ENCODE measurements around the gene WDR45B.

Gene WDR45B

DNA sequence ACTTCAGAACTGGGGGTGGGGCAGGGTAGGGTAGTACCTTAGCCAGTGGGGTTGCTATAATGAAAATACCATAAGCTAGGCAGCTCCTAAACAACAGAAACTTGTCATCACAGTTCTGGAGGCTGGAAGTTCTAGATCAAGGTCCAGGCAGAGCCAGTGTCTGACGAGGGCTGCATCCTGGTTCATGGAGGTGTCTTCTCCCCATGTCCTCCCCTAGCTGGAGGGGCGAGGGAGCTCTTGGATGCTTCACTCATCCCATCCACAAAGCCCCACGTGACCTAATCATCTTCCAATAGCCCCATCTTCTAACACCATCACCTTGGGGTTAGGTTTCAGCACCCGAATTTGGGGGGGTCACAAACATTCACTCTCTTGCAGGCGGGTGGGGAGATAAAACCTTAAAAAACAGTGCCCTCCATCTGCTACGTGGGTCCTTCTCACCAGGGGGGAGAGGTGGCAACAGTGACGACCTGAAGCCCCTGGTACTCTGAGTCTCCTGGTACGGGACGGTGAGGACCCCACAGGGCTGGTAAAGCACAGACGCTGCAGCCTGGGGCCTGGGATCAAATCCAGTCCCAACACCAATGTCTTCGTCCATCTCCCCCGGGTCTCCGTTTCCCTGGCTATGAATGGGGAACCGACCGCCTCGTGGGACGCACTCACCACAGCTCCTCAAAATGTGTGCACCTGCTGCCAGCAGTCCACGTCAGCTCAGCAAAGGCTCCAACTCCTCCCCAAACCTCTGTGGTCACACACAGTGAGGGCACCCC, 27.4 kb upstream of the WDR45B start:
- DNase-seq: no peak

DNA sequence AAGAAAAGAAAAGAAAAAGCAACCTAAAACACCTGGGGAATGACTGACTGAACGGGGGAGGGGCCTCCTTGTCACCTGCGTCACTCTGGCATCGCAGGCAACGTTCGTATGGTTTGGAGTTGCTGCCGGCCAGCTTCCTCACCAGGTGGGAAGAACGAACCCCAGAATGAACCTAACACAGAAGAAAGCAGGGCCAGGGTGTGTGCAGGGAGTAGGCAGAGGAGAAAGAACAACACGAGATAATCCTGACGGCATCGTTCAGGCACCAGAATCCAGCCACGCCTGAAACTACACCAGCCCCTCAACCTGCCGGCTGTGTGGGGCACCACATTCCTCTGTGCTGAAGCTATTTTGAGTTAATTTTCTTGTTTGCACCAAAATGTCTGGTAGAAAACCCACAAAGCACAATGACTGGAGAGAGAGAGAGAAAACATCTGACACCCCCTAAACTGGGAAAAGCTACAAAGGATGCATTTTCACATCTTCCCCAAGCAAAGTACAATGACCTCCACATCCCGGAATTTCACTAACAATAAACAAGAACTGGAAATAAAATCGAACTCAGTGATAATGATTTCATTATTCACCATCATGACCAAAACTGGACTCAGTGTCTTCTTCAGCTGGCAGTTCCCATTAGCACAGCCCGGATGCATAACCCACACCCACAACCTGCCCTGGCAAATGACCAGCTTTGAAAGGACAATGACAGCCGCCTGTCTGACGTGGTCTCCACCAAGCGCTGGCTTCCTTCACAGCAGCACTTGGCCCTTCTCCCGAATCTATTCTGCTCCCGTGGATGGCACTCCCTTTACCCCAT, 26.6 kb upstream of the WDR45B start:
- DNase-seq: no peak

DNA sequence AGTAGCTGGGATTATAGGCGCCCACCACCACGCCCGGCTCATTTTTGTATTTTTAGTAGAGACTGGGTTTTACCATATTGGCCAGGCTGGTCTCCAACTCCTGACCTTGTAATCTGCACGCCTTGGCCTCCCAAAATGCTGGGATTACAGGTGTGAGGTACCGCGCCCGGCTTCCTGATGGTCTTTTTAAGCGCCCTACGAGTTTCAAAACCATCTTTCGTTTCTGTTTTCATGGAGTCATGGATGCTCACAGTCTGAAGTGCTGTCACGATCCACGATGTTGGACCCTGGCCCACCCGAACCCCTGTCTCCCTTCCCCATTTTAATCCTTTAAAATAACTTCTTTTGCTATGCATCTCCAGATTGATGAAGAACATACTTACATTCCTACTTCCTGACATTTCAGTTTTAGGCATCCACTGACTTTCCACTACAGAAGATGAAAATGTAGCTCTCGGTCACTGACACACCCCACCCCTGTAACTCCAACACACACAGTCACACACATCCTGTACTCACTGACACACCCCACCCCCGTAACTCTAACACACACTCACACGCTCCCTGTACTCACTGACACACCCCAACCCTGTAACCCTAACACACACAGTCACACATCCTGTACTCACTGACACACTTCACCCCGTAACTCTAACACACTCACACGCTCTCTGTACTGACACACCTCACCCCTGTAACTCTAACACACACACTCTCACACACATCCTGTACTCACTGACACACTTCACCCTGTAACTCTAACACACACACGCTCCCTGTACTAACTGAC, 22.6 kb upstream of the WDR45B start:
- DNase-seq: no peak

DNA sequence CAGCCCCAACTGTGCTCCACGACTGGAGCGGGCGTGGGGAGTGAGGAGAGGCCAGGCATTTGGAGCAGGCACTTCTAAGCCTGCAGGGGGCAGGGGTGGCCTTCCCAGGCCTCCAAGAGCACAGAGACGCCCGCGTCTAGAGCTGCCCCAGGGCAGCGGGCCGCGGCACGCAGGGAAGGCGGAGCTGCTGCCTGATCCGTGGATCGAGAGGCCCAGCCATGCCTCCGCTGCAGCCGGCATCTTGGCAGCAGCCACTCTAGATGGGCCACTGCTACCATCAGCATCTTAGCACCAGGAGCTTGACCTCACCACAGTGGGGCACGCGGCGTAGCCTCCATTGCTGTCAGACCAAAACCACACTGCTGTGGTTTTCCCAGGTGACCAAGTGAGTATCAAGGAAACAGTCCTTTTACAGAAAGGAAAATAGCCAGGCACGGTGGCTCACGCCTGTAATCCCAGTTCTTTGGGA, 20.4 kb upstream of the WDR45B start:
- peak; percentile 42 for DNase-seq

DNA sequence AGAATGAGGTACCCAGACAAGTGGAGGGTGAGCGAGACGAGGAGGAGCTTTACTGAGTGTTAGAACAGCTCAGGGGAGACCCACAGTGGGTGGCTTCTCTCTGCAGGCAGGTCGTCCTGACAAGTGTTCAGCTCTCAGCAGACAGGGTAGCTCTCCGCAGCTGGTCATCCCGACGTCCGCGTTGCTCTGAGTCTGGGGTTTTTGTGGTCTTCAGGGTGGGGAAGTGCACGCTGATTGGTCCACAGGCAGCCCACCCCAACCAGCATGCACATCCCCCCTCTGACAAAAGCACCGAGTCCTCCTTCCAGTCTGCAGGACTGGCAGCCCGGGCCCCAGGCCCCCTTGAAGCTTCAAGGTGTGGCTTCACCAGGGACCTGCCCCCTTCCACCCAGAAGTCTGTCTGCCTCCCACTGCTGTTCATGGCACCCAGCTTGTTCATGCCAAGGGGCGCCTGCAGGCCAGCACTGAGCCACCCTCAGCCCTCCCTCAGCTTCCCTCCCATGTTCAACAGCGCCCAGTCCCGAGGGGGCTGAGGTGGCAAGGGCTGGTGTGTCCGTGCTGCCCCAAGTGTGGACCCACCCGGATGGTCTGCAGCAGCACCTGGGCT, 19.9 kb upstream of the WDR45B start:
- DNase-seq: no peak

DNA sequence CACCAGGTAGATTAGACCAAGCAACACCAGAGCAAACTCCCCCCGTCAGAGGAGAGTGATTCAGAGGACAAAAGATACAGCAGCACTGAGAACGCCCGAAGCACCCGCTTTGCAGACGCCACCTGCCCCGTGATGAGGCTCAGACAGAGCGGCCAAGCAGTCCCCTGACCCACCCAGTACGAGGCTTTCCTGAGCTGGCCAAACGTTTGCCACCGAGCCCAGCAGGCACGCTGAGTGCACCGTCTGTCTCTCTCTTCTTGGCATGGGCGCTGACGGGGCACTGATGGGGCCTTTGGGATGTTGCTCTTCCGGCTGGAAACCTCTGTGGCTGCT, 19.4 kb upstream of the WDR45B start:
- DNase-seq: no peak

DNA sequence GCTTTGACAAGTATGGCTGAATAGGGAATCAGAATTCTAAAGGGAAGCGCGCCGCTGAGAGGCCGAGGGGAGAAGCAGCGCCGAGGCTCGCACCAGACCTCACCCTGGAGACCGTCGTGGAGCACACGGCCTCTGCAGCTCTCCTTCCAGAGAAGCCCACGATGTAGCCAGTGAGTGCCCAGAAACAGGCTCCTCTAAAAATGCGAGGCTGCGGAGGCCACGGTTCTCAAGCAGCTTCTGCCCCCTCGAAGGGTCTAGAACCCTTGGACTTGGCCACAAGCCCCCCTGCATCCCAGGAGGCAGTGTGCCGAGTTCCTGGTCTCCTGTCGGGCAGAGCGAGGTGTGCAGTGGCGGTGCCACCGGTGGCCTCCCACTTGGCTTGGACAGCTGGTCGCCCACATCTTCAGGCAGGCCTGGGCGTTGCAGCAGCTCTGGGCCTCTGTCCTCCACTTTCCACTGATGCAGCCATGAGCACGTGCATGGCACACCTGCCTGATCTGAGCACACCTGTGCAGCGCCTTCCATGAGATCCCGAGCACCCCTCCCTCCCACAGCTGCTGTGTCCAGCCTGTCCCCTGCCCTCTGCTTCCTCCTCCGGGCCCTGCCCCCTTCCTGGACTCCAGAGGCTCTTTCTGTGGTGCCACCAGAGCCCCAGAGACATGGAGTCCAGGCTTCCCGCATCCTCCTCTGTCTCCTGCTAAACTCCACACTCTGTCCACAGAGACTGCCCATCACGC, 18.9 kb upstream of the WDR45B start:
- DNase-seq: no peak

DNA sequence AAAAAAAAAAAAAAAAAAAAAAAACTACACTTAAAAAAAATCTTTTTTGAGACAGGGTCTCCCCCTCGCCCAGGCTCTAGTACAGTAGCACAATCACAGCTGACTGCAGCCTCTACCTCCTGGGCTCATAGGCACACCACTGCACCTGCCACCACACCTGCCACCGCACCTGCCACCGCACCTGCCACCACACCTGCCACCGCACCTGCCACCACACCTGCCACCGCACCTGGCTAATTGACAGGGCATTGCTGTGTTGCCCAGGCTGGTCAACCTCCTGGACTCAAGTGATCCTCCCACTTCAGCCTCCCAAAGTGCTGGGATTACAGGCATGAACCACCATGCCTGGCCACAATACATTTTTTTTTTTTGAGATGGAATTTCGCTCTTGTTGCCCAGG, 17.6 kb upstream of the WDR45B start:
- no peak for DNase-seq

DNA sequence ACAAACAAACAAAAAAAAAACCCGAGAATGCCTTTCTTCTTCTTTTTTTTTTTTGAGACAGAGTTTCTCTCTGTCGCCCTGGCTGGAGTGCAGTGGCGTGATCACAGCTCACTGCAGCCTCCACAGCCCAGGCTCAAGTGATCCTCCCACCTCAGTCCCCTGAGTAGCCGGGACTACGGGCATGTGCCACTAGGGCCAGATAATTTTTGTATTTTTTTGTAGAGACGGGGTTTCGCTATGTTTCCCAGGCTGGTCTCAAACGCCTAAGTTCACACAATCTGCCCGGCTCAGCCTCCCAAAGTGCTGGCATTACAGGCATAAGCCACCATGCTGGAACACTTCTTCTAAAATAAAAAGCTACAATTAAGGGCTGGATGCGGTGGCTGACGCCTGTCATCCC, 17.0 kb upstream of the WDR45B start:
- DNase-seq: no peak

DNA sequence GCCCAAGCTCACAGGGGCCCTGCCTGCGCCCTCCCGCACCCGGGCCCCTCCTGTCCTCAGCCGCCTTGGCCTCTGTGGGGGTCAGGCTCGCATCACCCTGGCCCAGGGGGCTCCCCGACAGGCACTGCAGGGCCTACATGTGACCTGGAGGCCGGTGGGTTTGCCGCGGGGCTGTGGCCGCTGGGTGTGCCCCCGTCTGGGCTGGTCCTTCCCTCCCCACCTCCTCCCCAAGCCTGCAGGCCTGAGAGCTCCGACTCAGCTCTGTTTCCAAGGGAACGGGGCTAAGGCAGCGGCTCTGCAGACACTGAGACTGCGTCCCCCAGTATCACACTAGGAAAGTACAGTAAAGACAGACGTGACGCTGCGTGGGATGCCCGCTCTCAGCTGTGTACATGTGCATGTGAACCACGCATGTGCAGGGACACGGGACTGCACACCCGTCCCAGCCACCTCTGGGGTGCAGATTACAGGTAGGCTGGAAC, 16.5 kb upstream of the WDR45B start:
- no peak for DNase-seq

DNA sequence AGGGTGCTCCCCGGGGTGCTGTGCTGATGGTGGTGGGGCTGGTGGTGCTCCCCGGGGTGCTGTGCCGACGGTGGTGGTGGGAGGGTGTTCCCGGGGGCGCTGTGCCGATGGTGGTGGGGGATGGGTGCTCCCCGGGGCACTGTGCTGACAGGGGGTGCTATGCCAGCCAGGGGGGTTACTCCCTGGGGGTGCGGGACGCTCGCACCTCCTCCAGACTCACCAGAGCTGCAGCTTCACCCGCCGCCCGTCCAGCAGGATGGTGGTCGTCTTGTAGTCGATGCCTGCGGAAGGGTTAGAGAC, 16.0 kb upstream of the WDR45B start:
- DNase-seq: no peak

DNA sequence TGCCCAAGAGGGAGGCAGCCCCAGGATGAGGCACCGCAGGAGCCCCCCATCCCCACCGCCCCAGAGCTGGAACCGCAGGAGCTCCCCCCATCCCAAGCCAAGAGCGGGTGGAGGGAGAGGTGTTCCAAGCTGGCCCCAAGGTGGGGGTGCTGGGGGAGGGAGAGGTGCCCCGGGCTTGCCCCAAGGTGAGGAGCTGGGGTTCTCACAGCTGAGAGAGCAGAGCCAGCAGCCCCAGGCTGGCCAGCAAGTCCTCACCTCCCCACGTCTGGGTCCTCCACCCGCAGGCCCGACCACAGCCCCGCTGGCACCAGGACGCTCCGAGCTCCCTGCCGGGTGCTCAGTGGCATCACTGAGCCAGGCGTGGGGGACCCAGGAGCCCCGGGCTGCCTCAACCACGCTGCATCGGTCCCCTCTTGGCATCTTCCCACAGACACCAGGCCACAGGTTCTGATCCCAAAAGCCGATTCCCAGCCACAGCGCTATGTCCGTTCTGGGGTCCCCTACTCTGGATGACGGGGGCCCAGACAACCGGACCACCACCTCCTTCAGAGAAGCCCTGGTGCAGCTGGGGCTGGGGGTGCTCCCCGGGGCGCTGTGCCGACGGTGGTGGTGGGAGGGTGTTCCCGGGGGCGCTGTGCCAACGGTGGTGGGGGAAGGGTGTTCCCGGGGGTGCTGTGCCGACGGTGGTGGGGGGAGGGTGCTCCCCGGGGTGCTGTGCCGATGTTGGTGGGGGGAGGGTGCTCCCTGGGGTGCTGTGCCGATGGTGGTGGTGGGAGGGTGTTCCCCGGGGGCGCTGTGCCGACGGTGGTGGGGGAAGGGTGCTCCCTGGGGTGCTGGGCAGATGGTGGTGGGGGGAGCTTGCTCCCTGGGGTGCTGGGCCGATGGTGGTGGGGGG, 15.4 kb upstream of the WDR45B start:
- no peak for DNase-seq

DNA sequence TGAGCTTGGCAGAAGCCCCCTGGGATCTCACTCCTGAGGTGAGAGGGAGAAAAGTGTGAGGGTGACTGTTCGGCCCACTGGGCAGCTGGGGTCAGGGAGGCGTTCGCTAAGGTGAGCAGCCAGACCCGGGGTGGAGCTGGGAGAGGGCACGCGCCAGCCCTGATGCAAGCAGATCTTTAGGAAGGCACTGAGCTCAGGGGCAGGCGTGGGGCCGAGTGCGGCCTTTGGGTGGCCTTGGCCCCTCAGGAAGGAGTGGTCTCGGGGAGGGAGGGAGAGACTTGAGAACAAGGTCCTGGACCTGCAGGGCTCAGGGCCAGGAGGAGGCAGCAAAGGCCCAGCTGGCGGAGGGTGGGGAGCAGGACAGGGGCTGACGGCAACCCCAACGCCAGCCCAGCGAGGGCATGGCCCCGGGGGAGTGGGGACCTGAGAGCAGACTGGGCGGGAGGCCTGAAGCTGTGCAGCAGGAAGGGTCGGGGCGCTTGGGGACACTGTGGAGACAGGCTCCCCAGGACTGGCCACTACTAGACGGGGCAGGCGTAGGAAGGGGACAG, 14.5 kb upstream of the WDR45B start:
- DNase-seq: no peak

DNA sequence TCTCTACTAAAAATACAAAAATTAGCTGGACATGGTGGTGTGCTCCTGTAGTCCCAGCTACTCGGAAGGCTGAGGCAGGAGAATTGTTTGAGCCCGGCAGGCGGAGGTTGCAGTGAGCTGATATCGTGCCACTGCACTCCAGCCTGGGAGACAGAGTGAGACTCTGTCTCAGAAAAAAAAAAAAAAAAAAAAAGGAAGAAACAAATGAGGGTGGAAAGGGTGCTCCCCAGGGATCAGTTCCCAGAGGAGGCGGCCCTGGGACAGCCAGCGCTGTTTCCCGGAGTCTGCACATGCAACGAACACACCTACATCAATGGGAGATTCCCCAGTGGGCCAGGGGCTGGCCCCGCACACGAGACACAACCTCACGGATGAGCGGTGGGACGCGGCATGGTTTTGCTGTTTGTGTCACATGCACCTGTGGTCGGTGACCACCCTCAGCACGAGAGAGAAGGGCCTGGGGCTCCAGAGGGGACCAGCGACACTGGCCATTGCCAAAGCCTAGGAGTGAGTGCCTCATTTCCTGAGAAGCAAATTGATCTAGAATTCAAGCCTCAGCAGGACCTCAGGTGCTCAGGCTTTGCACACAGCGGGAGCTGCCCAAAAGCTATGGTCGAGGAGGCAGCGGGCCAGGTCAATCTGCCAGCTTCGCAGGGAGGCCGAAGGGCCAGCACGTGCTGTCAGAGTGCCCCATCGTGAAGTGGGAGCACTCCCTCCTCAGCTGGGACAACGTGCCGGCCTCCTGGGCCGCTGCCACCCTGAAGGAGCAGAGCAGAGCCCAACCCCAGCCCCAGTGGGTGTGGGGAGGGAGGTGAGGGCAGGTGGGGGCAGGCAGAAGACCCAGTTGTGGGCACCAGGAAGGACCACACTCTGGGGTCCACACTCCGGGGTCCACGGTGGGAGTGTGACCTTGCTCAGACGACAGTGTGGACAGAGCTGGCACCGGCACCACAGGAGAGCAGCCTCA, 13.8 kb upstream of the WDR45B start:
- no peak for DNase-seq

DNA sequence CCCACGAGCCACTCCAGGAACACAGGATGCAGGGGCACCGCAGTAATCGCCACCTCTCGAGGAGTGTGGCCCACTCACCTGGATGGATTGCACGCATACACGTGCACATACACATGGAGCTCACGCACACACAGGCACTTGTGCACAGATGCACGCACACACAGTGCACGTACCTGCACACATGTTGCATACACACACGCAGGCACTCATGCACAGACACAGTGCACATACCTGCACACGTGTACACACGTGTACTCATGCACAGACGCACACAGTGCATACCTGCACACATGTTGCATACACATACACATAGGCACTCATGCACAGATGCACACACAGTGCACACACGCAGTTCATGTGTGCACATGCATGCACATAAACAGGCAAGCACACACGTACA, 11.6 kb upstream of the WDR45B start:
- no peak for DNase-seq

DNA sequence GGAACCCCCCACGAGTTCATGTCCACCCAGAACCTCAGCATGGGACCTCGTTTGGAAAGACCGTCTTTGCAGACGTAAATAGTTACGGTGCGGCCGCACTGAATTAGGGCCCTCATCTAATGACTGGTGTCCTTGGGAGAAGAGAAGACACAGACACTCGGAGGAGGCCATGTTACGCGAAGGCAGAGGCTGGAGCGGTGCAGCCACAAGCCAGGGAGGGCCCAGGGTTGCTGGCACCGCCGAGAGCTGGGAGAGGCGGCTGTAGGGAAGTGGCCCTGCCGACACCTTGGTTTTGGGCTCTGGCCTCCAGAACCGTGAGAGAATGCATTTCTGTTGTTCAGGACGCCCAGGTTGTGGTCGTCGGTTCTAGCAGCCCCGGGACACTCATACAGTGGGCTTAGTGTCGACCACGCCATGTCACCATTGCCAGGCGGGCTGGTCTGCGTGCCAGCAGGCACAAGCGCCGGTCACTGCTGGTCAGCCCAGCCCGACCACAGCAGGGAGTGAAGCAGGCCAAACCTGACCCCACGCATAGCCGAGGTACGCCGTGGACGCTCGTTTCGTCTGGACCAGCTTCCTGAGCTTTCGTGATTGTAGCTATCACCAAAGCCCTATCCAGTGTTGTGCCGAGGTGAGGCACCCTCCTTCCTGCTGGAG, 10.7 kb upstream of the WDR45B start:
- no peak for DNase-seq

DNA sequence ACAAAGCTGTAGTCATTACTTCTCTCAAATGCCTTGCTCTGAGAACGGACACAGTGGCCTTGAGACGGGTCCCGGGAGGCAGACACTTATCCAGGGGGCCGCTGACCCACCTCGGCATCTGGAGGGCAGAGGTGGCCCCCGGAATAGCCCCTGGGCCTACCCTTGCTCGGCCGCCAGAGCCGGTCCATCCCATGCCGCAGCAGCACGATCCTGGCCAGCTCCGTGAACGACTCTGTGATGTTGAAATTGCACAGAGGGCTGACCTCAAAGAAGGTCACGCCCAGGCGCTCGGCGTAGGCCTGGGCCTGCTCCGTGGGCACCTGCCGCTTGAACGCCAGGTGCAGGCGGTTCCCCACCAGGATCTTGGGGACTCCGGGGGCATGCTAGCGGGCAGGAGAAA, 10.1 kb upstream of the WDR45B start:
- DNase-seq: no peak

DNA sequence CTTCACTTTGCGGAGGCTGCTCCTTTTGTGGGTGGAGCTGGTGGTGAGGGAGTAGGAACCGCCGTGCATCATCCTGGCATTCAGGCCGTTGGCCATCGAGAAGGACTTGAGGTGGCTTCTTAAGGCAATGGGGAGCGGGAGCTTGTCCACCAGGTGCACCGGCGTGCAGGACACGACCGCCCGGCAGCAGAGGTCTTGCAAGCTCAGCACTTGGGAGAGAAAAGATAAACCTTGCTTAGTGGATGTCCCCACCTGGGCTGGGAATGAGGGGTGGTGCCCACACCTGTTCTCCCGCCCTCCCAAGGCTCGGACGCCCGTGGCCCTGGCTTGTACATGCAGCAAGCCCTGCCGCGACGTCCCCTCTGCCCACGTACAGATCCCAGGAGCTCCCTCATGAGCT, 9.7 kb upstream of the WDR45B start:
- DNase-seq: no peak

DNA sequence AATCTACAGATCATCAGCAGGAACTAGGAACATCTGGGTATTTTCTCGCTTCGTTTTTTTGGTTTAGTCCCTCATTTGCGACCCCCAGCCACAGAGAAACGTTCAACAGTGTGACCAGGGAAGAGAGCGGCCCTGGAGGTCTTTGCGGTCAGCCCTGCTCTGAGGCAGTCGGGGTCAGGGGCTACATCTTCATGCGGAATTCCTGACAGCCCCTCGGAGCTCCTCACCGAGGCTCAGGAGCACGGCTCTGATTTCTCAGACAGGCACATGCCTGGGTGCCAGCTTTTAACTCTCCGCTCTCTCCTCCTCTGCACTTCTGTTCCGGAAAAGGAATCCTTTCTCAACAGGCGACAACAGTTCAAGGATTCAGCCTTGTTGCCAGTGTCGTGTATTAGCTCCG, 8.0 kb upstream of the WDR45B start:
- no peak for DNase-seq
